ENCODE measurements around the gene FZD1.

GRCh38 chr7:91248996-91249395 lies 15.2 kb upstream of the FZD1 start:
- TF ChIP-seq CTCF (IDR thresholded peaks at IDR 0.05; ENCODE audit: insufficient read depth, low read length, poor library complexity, severe bottlenecking) (no peak), EZH2phosphoT487 (conservative IDR thresholded peaks at IDR 0.05; ENCODE audit: low read length) (no peak)

Data from SU-DHL-6 (cell line).